ENCODE data around the gene PCDHB12. TPM values are rescaled to one million over a fixed set of nuclear protein-coding genes. Genes with fewer than 3 reads are reported as not detected.

PCDHB12 gene
- total and polyA plus RNA-seq, 2 of the 13 experiments (the other 11 are each of a cell fraction or from before 2014, with no cell fraction given), result 0.03 to 0.04 TPM

GRCh38 chr5:141258948-141259347 is 50.4 kb downstream of the PCDHB12 start (continued):
- no peak for TF ChIP-seq SNAPC2 (CRISPR knock-in tag; IDR thresholded peaks at IDR 0.05)

GRCh38 chr5:141260458-141261237 is 52.1 kb downstream of the PCDHB12 start:
- Histone ChIP-seq H3K27me3 (ENCODE audit: control insufficient read depth in 1 of 2, insufficient read depth in 2 of 2, low read length in 2 of 2) (no peaks in the 10 kb centered on the region; a peak in 1 of 5 replicates), H2AFZ (ENCODE audit: low read length) (no peak overlapping the region), H3K79me2 (ENCODE audit: insufficient read depth, low read length) (no peaks in the 10 kb centered on the region), H3K9ac (ENCODE audit: insufficient read depth, low read depth, low read length) (no peak overlapping the region), H4K20me1 (ENCODE audit: insufficient read depth, low read length) (no peaks in the 10 kb centered on the region), H3K27ac (ENCODE audit: extremely low read length, insufficient read depth, low read length) (no peak overlapping the region), H3K36me3 (replicated peaks in 1 of 2; ENCODE audit: control insufficient read depth in 1 of 2, insufficient read depth in 2 of 2, low read length in 2 of 2) (no peaks in the 10 kb centered on the region), H3K9me3 (ENCODE audit: low read length) (peaks cover 94% of the 10 kb centered on the region), H3K4me2 (ENCODE audit: low read depth, low read length) (no peak overlapping the region), H3K4me1 (ENCODE audit: insufficient read depth, low read length) (no peaks in the 10 kb centered on the region), H3K4me3 (replicated peaks in 1 of 3; ENCODE audit: insufficient read depth in 1 of 3, low read depth in 2 of 3, low read length in 3 of 3) (no peak overlapping the region)
- intact Hi-C loops (cut with micrococcal nuclease; ENCODE audit: unreplicated experiment) (no loop called here), in situ Hi-C loops (cut with HindIII; ENCODE audit: extremely low pct_ligation_motif_present, low pct_unique_long_range_greater_than_20kb) (loop anchor here (25.0 kb wide), 1 partner anchor 498 kb away; no protein-coding TSS in a partner anchor)
- no TSS peak for BruUV-seq (replicated peaks)
- FAIRE-seq (no peak), DNase-seq (ENCODE audit: low spot score) (no peak), ATAC-seq (no peak)
- CTCF ChIA-PET (ENCODE audit: low intra/inter-chr PET ratio, low total read pairs), result no interaction called here
- TF ChIP-seq HNRNPLL (IDR thresholded peaks at IDR 0.05; ENCODE audit: low read depth, low read length, poor library complexity, severe bottlenecking) (no peak), ZNF280D (CRISPR knock-in tag; IDR thresholded peaks at IDR 0.05) (peak; percentile 72; the same call in 1 of the 2 replicates), ZNF274 (CRISPR knock-in tag; IDR thresholded peaks at IDR 0.05) (peak; percentile 97; the same call in 1 of the 2 replicates)
- 5% methylated on average over 5 of the region's 5 CpGs for WGBS (ENCODE audit: low lambda C conversion rate)
- POLR2A ChIA-PET, result no interaction called here
